Activated naive CD4-positive, alpha-beta T cell treated with anti-CD3 and anti-CD28 coated beads, Interleukin-2, amount 10 ng/mL, durations not matched to agents 7 days and 5 days (primary cell): ENCODE measurements around the gene TCF23.
A peak's percentile ranks its signal among the peaks of the same experiment; 100 is the strongest.

Experiments
- CTCF ChIA-PET: fragments of 350-600 bp; sonication (Branson Sonifier 250); formaldehyde crosslinking; loops from one replicate; lab custom pipeline; 2021; ENCODE audit warnings: antibody characterized with exemption; lab: Charles Lee
- DNase-seq: peaks from one replicate; pipeline ENCODE4 v3.0.0-alpha.2; 2020
- H3K27ac Mint-ChIP-seq: one replicate; pipeline ENCODE4 v1.8.0; 2021; ENCODE audit warnings: mild to moderate bottlenecking, moderate library complexity, mixed read lengths
- H3K27me3 Mint-ChIP-seq: one replicate; pipeline ENCODE4 v1.8.0; 2021; ENCODE audit warnings: mild to moderate bottlenecking, mixed read lengths
- H3K36me3 Mint-ChIP-seq: one replicate; pipeline ENCODE4 v1.8.0; 2021; ENCODE audit warnings: mixed read lengths
- H3K4me1 Mint-ChIP-seq: one replicate; pipeline ENCODE4 v1.8.0; 2021; ENCODE audit warnings: mixed read lengths
- H3K4me3 Mint-ChIP-seq: one replicate; pipeline ENCODE4 v1.8.0; 2021; ENCODE audit warnings: mild to moderate bottlenecking, moderate library complexity, mixed read lengths
- H3K9me3 Mint-ChIP-seq: one replicate; pipeline ENCODE4 v1.8.0; 2021; ENCODE audit warnings: mixed read lengths

The TCF23 gene

DNA sequence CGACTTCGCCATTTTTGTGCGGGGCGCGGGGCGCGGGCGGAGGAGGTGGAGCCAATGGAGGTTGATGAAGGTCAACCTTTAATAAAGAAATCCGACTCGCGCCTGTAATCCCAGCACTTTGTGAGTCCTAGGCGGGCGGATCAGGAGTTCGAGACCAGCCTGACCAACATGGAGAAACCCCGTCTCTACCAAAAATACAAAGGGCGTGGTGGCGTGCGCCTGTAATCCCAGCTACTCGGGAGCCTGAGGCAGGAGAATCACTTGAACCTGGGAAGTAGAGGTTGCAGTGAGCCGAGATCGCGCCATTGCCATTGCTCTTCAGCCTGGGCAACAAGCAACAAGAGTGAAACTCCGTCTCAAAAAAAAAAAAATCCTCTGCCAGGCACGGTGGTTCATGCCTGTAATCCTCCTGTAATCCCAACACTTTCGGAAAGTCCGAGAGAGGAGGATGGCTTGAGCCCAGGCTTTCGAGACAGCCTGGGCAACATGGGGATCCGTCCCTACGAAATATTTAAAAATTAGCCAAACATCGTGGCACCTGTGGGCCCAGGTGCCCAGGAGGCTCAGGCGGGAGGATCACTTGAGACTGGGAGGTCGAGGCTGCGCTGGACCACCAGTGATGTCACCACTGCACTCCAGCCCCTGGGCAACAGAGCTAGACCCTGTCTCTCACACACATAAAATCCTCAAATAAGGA is 13.9 kb upstream of the TCF23 start:
- CTCF ChIA-PET, result interaction anchor here (0.9 to 3.4 kb wide), 3 partner anchors 11 to 38 kb away, joined by 3 to 19 read pairs (median 3); partner anchors contain the start of gene ABHD1
- Mint-ChIP-seq H3K9me3 (no peaks in the 10 kb centered on the region), H3K27me3 (peaks cover 22% of the 10 kb centered on the region), H3K36me3 (peaks cover 22% of the 10 kb centered on the region), H3K27ac (peak overlapping the region; percentile 97), H3K4me3 (peak overlapping the region; percentile 94), H3K4me1 (peaks cover 32% of the 10 kb centered on the region)
- no peak for DNase-seq

GRCh38 chr2:27135478-27135955 is 13.3 kb upstream of the TCF23 start:
- peaks cover 22% of the 10 kb centered on the region for H3K27me3 Mint-ChIP-seq
- H3K4me3 Mint-ChIP-seq, result peak overlapping the region; percentile 94
- no peak for DNase-seq
- peaks cover 32% of the 10 kb centered on the region for H3K4me1 Mint-ChIP-seq
- H3K27ac Mint-ChIP-seq, result peak overlapping the region; percentile 97
- H3K36me3 Mint-ChIP-seq, result peaks cover 20% of the 10 kb centered on the region
- H3K9me3 Mint-ChIP-seq, result no peaks in the 10 kb centered on the region
- CTCF ChIA-PET, result no interaction called here

GRCh38 chr2:27136751-27137150 is 12.1 kb upstream of the TCF23 start:
- CTCF ChIA-PET, result no interaction called here
- peaks cover 11% of the 10 kb centered on the region for H3K36me3 Mint-ChIP-seq
- no peak for DNase-seq
- peaks cover 28% of the 10 kb centered on the region for H3K4me1 Mint-ChIP-seq
- H3K27me3 Mint-ChIP-seq, result peaks cover 22% of the 10 kb centered on the region
- no peak overlapping the region for H3K4me3 Mint-ChIP-seq
- H3K9me3 Mint-ChIP-seq, result no peaks in the 10 kb centered on the region
- H3K27ac Mint-ChIP-seq, result no peak overlapping the region

DNA sequence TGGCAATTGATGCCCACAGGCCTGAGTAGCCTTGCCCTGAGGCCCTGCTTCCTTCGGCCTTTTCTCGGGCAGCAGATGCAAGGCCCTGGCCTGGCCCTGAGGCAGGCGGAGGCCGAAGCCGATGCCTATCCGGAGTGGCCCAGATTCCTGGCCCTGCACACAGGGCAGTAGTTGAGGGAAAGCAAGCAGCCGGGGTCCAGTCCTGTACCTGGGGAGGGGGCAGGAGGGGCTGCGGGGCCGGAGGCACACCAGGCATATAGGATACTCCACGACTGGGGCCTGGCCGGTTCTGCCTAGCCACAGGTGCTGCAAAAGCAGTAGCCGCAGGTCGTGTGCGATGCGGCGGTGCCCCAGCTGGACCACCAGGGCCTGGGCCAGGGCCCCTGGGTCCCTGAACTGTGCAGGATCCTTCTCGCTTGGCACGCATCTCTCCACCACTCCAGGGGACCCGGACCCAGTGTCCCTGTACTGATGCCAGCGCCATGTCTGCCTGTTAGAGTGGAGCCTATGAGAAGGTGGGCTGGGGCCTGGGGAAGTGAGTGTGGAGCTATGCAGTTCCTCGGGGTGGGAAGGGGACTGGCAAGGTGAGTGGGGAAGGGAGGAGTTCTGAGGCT is 11.4 kb upstream of the TCF23 start:
- Mint-ChIP-seq H3K27me3 (peaks cover 27% of the 10 kb centered on the region), H3K9me3 (no peaks in the 10 kb centered on the region), H3K27ac (no peak overlapping the region), H3K4me3 (no peak overlapping the region), H3K36me3 (peaks cover 10% of the 10 kb centered on the region), H3K4me1 (peaks cover 24% of the 10 kb centered on the region)
- no peak for DNase-seq
- CTCF ChIA-PET, result no interaction called here

- H3K27me3 Mint-ChIP-seq, result peaks cover 34% of the 10 kb centered on the region
- H3K27ac Mint-ChIP-seq, result no peak overlapping the region
- no peak overlapping the region for H3K4me3 Mint-ChIP-seq
- peaks cover 1% of the 10 kb centered on the region for H3K9me3 Mint-ChIP-seq
- CTCF ChIA-PET, result no interaction called here
- no peak for DNase-seq
- H3K4me1 Mint-ChIP-seq, result peaks cover 17% of the 10 kb centered on the region
- peaks cover 6% of the 10 kb centered on the region for H3K36me3 Mint-ChIP-seq
These were observed 10.7 kb upstream of the TCF23 start for GRCh38 chr2:27138111-27138510.

GRCh38 chr2:27139310-27139709 is 9.5 kb upstream of the TCF23 start, which contains the start of gene PRR30:
TSS of gene PRR30 (minus strand) at chr2:27139410. CDS start at chr2:27138329, 1,081 bp downstream.
- CTCF ChIA-PET, result interaction anchor here (0.9 kb wide), 1 partner anchor 30 kb away, joined by 3 read pairs; no protein-coding TSS in a partner anchor
- Mint-ChIP-seq H3K27me3 (peaks cover 44% of the 10 kb centered on the region), H3K36me3 (peaks cover 2% of the 10 kb centered on the region), H3K9me3 (peaks cover 1% of the 10 kb centered on the region), H3K4me3 (no peak within 1 kb of the TSS), H3K4me1 (peaks cover 9% of the 10 kb centered on the region), H3K27ac (no peak within 1 kb of the TSS)
- no peak for DNase-seq

DNA sequence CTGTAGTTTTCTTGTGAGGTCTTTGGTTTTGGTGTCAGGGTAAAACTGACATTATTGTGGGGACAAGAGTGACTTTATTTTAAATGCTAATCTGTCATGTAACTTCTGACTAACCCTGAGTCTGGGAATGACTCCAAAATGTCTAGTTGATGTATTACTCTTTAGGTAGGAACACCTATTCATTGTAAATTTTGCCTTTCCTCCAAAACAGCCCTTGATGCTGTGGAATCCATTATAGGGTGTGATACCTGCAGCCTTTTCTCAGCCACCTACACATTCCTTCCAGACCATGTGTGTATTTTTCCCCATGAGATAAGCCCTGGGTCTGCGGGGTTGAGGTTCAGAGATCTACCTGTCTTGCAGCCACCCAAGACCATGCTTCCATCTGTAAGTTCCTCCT is 5.5 kb upstream of the TCF23 start:
- peaks cover 50% of the 10 kb centered on the region for H3K27me3 Mint-ChIP-seq
- CTCF ChIA-PET, result interaction anchor here (1.5 kb wide), 1 partner anchor 20 kb away, joined by 3 read pairs; the partner anchor contains the start of gene ABHD1
- H3K36me3 Mint-ChIP-seq, result no peaks in the 10 kb centered on the region
- no peak overlapping the region for H3K4me3 Mint-ChIP-seq
- H3K4me1 Mint-ChIP-seq, result no peaks in the 10 kb centered on the region
- DNase-seq, result no peak
- H3K27ac Mint-ChIP-seq, result no peak overlapping the region
- H3K9me3 Mint-ChIP-seq, result peaks cover 1% of the 10 kb centered on the region

- no peaks in the 10 kb centered on the region for H3K36me3 Mint-ChIP-seq
- CTCF ChIA-PET, result no interaction called here
- no peaks in the 10 kb centered on the region for H3K4me1 Mint-ChIP-seq
- H3K27ac Mint-ChIP-seq, result no peak overlapping the region
- peaks cover 1% of the 10 kb centered on the region for H3K9me3 Mint-ChIP-seq
- DNase-seq, result no peak
- no peak overlapping the region for H3K4me3 Mint-ChIP-seq
- H3K27me3 Mint-ChIP-seq, result peaks cover 62% of the 10 kb centered on the region
These were observed 3.1 kb upstream of the TCF23 start for GRCh38 chr2:27145682-27146081.

- H3K27ac Mint-ChIP-seq, result no peak overlapping the region
- H3K4me1 Mint-ChIP-seq, result no peaks in the 10 kb centered on the region
- H3K36me3 Mint-ChIP-seq, result no peaks in the 10 kb centered on the region
- peaks cover 61% of the 10 kb centered on the region for H3K27me3 Mint-ChIP-seq
- no peak for DNase-seq
- CTCF ChIA-PET, result no interaction called here
- H3K9me3 Mint-ChIP-seq, result peaks cover 1% of the 10 kb centered on the region
- no peak overlapping the region for H3K4me3 Mint-ChIP-seq
These were observed 869 bp upstream of the TCF23 start for GRCh38 chr2:27147935-27148334.

GRCh38 chr2:27149570-27150405 is 984 bp downstream of the TCF23 start:
- H3K4me3 Mint-ChIP-seq, result no peak overlapping the region
- no peaks in the 10 kb centered on the region for H3K9me3 Mint-ChIP-seq
- H3K36me3 Mint-ChIP-seq, result no peaks in the 10 kb centered on the region
- no peak overlapping the region for H3K27ac Mint-ChIP-seq
- no peaks in the 10 kb centered on the region for H3K4me1 Mint-ChIP-seq
- DNase-seq, result no peak
- CTCF ChIA-PET, result interaction anchor here (1.5 kb wide), 1 partner anchor 20 kb away, joined by 5 read pairs; no protein-coding TSS in a partner anchor
- peaks cover 53% of the 10 kb centered on the region for H3K27me3 Mint-ChIP-seq

- H3K27ac Mint-ChIP-seq, result no peak overlapping the region
- H3K27me3 Mint-ChIP-seq, result peaks cover 52% of the 10 kb centered on the region
- no peaks in the 10 kb centered on the region for H3K36me3 Mint-ChIP-seq
- CTCF ChIA-PET, result no interaction called here
- DNase-seq, result no peak
- H3K4me3 Mint-ChIP-seq, result no peak overlapping the region
- H3K4me1 Mint-ChIP-seq, result no peaks in the 10 kb centered on the region
- H3K9me3 Mint-ChIP-seq, result no peaks in the 10 kb centered on the region
These were observed 1.9 kb downstream of the TCF23 start for GRCh38 chr2:27150639-27151230.

GRCh38 chr2:27152102-27152795 is 3.4 kb downstream of the TCF23 start:
- no peaks in the 10 kb centered on the region for H3K9me3 Mint-ChIP-seq
- no peaks in the 10 kb centered on the region for H3K4me1 Mint-ChIP-seq
- peaks cover 46% of the 10 kb centered on the region for H3K27me3 Mint-ChIP-seq
- H3K27ac Mint-ChIP-seq, result no peak overlapping the region
- CTCF ChIA-PET, result no interaction called here
- no peak overlapping the region for H3K4me3 Mint-ChIP-seq
- H3K36me3 Mint-ChIP-seq, result no peaks in the 10 kb centered on the region
- DNase-seq, result no peak

- no peaks in the 10 kb centered on the region for H3K9me3 Mint-ChIP-seq
- no peaks in the 10 kb centered on the region for H3K4me1 Mint-ChIP-seq
- H3K4me3 Mint-ChIP-seq, result no peak overlapping the region
- H3K36me3 Mint-ChIP-seq, result no peaks in the 10 kb centered on the region
- DNase-seq, result no peak
- CTCF ChIA-PET, result no interaction called here
- no peak overlapping the region for H3K27ac Mint-ChIP-seq
- H3K27me3 Mint-ChIP-seq, result peaks cover 46% of the 10 kb centered on the region
These were observed 4.1 kb downstream of the TCF23 start for GRCh38 chr2:27152796-27153464.
